A549 (cell line): Measurements from ENCODE around the gene FOXO1. TPM values are rescaled to one million over a fixed set of nuclear protein-coding genes. Genes with fewer than 3 reads are reported as not detected.

ENCODE experiments used
- ATAC-seq, 2 experiments: fragments of 200-7000 bp in 1 of 2; fragments of >200 bp in 1 of 2; cut with Nextera tagmentation in 1 of 2; cut with Tn5 transposase in 1 of 2; 3 replicates each; pipeline versions ENCODE4 v1.8.0 to v1.9.1; 2018 to 2020; ENCODE audit warnings: mild to moderate bottlenecking in 1 of 2, moderate library complexity in 1 of 2
- CTCF ChIA-PET: fragments of 300-600 bp; sonication (Branson Sonifier 250); formaldehyde crosslinking; extraction: SDS; loops from one replicate; lab custom pipeline; 2021; ENCODE audit warnings: antibody characterized with exemption, inconsistent platforms; lab: Yijun Ruan, JAX
- POLR2A ChIA-PET: fragments of 350-600 bp; formaldehyde crosslinking; extraction: SDS; loops from one replicate; lab custom pipeline; 2021; ENCODE audit warnings: antibody characterized with exemption, inconsistent platforms; lab: Yijun Ruan, JAX
- DNase-seq, 2 experiments: peaks; one replicate each; pipeline versions ENCODE4 v3.0.0 to v3.0.0-alpha.2; 2011 to 2016; ENCODE audit warnings: low read depth in 1 of 2, low spot score in 1 of 2
- FAIRE-seq: peaks from 2 replicates; lab custom pipeline; 2011; peaks lifted over from hg19 to GRCh38; lab: Jason Lieb, UNC
- H3K27ac ChIP-seq, 2 experiments: fragments of >200 bp; sonication (Bioruptor Twin); formaldehyde crosslinking; 3 replicates each; pipeline ENCODE4 v1.5.1; 2016 to 2017
- H3K4me1 ChIP-seq: fragments of >200 bp; sonication (Bioruptor Twin); formaldehyde crosslinking; 3 replicates; pipeline ENCODE4 v1.6.1; 2016
- H3K4me2 ChIP-seq: fragments of >200 bp; sonication (Bioruptor Twin); formaldehyde crosslinking; 3 replicates; pipeline ENCODE4 v1.6.1; 2016
- H3K4me3 ChIP-seq: fragments of >200 bp; sonication (Bioruptor Twin); formaldehyde crosslinking; 3 replicates; pipeline ENCODE4 v1.5.1; 2016
- H3K9me3 ChIP-seq: fragments of >200 bp; sonication (Bioruptor Twin); formaldehyde crosslinking; 3 replicates; pipeline ENCODE4 v1.6.1; 2016
- E2F6 ChIP-seq: IDR thresholded peaks from 2 replicates; pipeline ENCODE4 v1.6.1; 2012; ENCODE audit warnings: low read depth, borderline replicate concordance
- EP300 ChIP-seq, 2 experiments: fragments of >200 bp; sonication (Bioruptor Twin); formaldehyde crosslinking; IDR thresholded peaks; 2 replicates in 1 of 2; 3 replicates in 1 of 2; pipeline ENCODE4 v1.6.1; 2016 to 2017
- ESRRA ChIP-seq: fragments of 150-350 bp; IDR thresholded peaks from 2 replicates; pipeline ENCODE4 v1.6.1; 2014; ENCODE audit warnings: mild to moderate bottlenecking, low read length, borderline replicate concordance
- FOSB ChIP-seq: fragments of 250-450 bp; sonication (Bioruptor Pico); IDR thresholded peaks from 2 replicates; pipeline ENCODE4 v1.5.0; 2020; ENCODE audit warnings: mild to moderate bottlenecking, moderate library complexity
- HMGXB4 ChIP-seq: fragments of 250-450 bp; sonication (Bioruptor Pico); IDR thresholded peaks from 2 replicates; pipeline ENCODE4 v1.5.0; 2021; ENCODE audit warnings: mild to moderate bottlenecking, moderate library complexity, borderline replicate concordance
- HOXA7 ChIP-seq: fragments of 250-450 bp; sonication (Bioruptor Pico); IDR thresholded peaks from 2 replicates; pipeline ENCODE4 v1.5.0; 2020; ENCODE audit warnings: mild to moderate bottlenecking, moderate library complexity
- HOXB13 ChIP-seq: fragments of 250-450 bp; sonication (Bioruptor Pico); IDR thresholded peaks from 2 replicates; pipeline ENCODE4 v1.5.0; 2020; ENCODE audit warnings: low read depth, mild to moderate bottlenecking, moderate library complexity
- JUN ChIP-seq, 2 experiments: fragments of >200 bp; sonication (Bioruptor Twin); formaldehyde crosslinking; IDR thresholded peaks; 2 replicates in 1 of 2; 3 replicates in 1 of 2; pipeline ENCODE4 v1.6.1; 2016 to 2017
- KDM5A ChIP-seq: fragments of 200-600 bp; sonication (generic); IDR thresholded peaks from 2 replicates; pipeline ENCODE4 v1.6.1; 2016; ENCODE audit warnings: antibody characterized with exemption, mild to moderate bottlenecking
- MAZ ChIP-seq: fragments of 150-350 bp; IDR thresholded peaks from 2 replicates; pipeline ENCODE4 v1.6.1; 2014; ENCODE audit warnings: antibody characterized with exemption, low read depth, low read length, borderline replicate concordance
- MYC ChIP-seq: IDR thresholded peaks from 2 replicates; pipeline ENCODE4 v1.6.1; 2012; ENCODE audit warnings: mild to moderate bottlenecking, inconsistent platforms, low read length, improper control_type of control experiment, borderline replicate concordance
- NPAS2 ChIP-seq: fragments of 250-450 bp; sonication (Bioruptor Pico); IDR thresholded peaks from 2 replicates; pipeline ENCODE4 v1.8.0; 2022; ENCODE audit warnings: mild to moderate bottlenecking, moderate library complexity, borderline replicate concordance
- PBX3 ChIP-seq: IDR thresholded peaks from 2 replicates; pipeline ENCODE4 v1.6.1; 2012
- RCOR1 ChIP-seq: fragments of 150-350 bp; IDR thresholded peaks from 2 replicates; pipeline ENCODE4 v1.6.1; 2014; ENCODE audit warnings: antibody characterized with exemption, low read length, low read depth
- REST ChIP-seq: fragments of 200-600 bp; sonication (generic); IDR thresholded peaks from 2 replicates; pipeline ENCODE4 v1.6.1; 2016; ENCODE audit warnings: antibody characterized with exemption, mild to moderate bottlenecking, moderate library complexity
- RNF2 ChIP-seq: fragments of 200-600 bp; sonication (generic); IDR thresholded peaks from 2 replicates; pipeline ENCODE4 v1.6.1; 2016; ENCODE audit warnings: low read depth, mild to moderate bottlenecking, antibody characterized with exemption, moderate library complexity, borderline replicate concordance
- ZC3H11A ChIP-seq: fragments of 450-650 bp; IDR thresholded peaks from 2 replicates; pipeline ENCODE4 v1.6.1; 2014; ENCODE audit warnings: antibody characterized with exemption, mild to moderate bottlenecking
- ZFP36 ChIP-seq: fragments of 450-650 bp; IDR thresholded peaks from 2 replicates; pipeline ENCODE4 v1.6.1; 2014; ENCODE audit warnings: borderline replicate concordance; ENCODE audit not compliant: partially characterized antibody
- ZNF302 ChIP-seq: fragments of 250-450 bp; sonication (Bioruptor Pico); IDR thresholded peaks from 2 replicates; pipeline ENCODE4 v1.9.0; 2021; ENCODE audit warnings: inconsistent platforms, mild to moderate bottlenecking, moderate library complexity
- WGBS: methylation state at CpG from one replicate; pipeline ENCODE4 v1.1.6; 2017; ENCODE audit errors: missing lambda C conversion rate; 5-methylcytosine and 5-hydroxymethylcytosine counted together
- polyA plus RNA-seq, 4 experiments: library from polyadenylated mRNA; depleted of rRNA in 3 of 4; stranded (reverse); fragments of >200 nt; fragmentation: RNase III in 1 of 4; extraction: RNeasy Plus Mini Kit Qiagen cat#74134 plus additional on column Dnase treatment in 1 of 4; gene quantifications; 2 replicates in 3 of 4; 3 replicates in 1 of 4; pipeline ENCODE4 v1.2.3, GENCODE V29; 2011 to 2017

FOXO1 gene
- polyA plus RNA-seq, 2 of the 4 experiments (the other 2 are of a cell fraction), result 2.2 to 3.6 TPM

GRCh38 chr13:40565282-40566148 is 100.9 kb downstream of the FOXO1 start:
- POLR2A ChIA-PET, result no interaction called here
- DNase-seq (no peak), FAIRE-seq (no peak), ATAC-seq (no peak)
- Histone ChIP-seq H3K9me3 (no peaks in the 10 kb centered on the region), H3K27ac (no peak overlapping the region), H3K4me1 (no peaks in the 10 kb centered on the region), H3K4me3 (no peak overlapping the region), H3K4me2 (no peak overlapping the region)
- CTCF ChIA-PET, result interaction anchor here (0.9 to 1.0 kb wide), 2 partner anchors 623 to 800 kb away, joined by 3 read pairs; no protein-coding TSS in a partner anchor
- 81% methylated on average over 4 of the region's 5 CpGs for WGBS
- TF ChIP-seq NPAS2 (no peak), ZFP36 (no peak), PBX3 (no peak), ZNF302 (CRISPR knock-in tag) (no peak)

GRCh38 chr13:40564342-40565001 is 102.0 kb downstream of the FOXO1 start:
- H3K4me1 ChIP-seq, result no peaks in the 10 kb centered on the region
- CTCF ChIA-PET, result interaction anchor here (0.9 to 1.0 kb wide), 2 partner anchors 622 to 799 kb away, joined by 3 read pairs; no protein-coding TSS in a partner anchor
- no peak for TF ChIP-seq ZC3H11A
- no peak for TF ChIP-seq FOSB
- TF ChIP-seq REST, result no peak
- no peak for TF ChIP-seq HOXB13
- TF ChIP-seq JUN (IDR thresholded peaks at IDR 0.05), result no peak
- TF ChIP-seq KDM5A, result no peak
- TF ChIP-seq HOXA7 (CRISPR knock-in tag), result no peak
- no peak for TF ChIP-seq MYC
- no peak for TF ChIP-seq E2F6
- no peak for TF ChIP-seq ESRRA
- no peak for TF ChIP-seq RCOR1
- no peak for TF ChIP-seq MAZ
- no peak for TF ChIP-seq EP300 (IDR thresholded peaks at IDR 0.05)
- TF ChIP-seq HMGXB4, result no peak
- TF ChIP-seq RNF2, result no peak
- WGBS, result 80% methylated on average over 15 of the region's 15 CpGs
- H3K9me3 ChIP-seq, result no peaks in the 10 kb centered on the region
- ATAC-seq (no peak), FAIRE-seq (no peak), DNase-seq (no peak)
- H3K4me2 ChIP-seq, result no peak overlapping the region
- no peak overlapping the region for H3K4me3 ChIP-seq
- no peak overlapping the region for H3K27ac ChIP-seq
- POLR2A ChIA-PET, result no interaction called here
